Gastrocnemius medialis (tissue), 4 donors: ENCODE data around the gene NOD1. TPM values are rescaled to one million over a fixed set of nuclear protein-coding genes. Genes with fewer than 3 reads are reported as not detected.
A peak's percentile ranks its signal among the peaks of the same experiment; 100 is the strongest.

ENCODE experiments used
- ATAC-seq, 2 donors: fragments of 150-250 bp; one replicate each; pipeline ENCODE4 v1.9.1; 2016
- DNase-seq, 2 donors: peaks; one replicate each; pipeline ENCODE4 v3.0.0-alpha.2; 2019
- H3K27ac ChIP-seq, 4 donors: fragments of 200-600 bp; sonication (generic); 1 replicate in 1 of 4; 2 replicates in 3 of 4; pipeline ENCODE4 v1.5.1; 2016 to 2018; ENCODE audit warnings: mild to moderate bottlenecking in 2 of 4, moderate library complexity in 1 of 4
- H3K27me3 ChIP-seq, 3 donors: fragments of 200-600 bp; sonication (generic) in 2 of 3; 1 replicate in 1 of 3; 2 replicates in 2 of 3; pipeline versions ENCODE4 v1.5.1 to v1.6.0; 2016 to 2019; ENCODE audit warnings: mild to moderate bottlenecking in 1 of 3, moderate library complexity in 1 of 3
- H3K36me3 ChIP-seq, 2 donors: fragments of 200-600 bp; sonication (generic) in 1 of 2; one replicate each; pipeline ENCODE4 v1.5.1; 2017 to 2018
- H3K4me1 ChIP-seq, 2 donors: fragments of 200-600 bp; sonication (generic) in 1 of 2; one replicate each; pipeline ENCODE4 v1.5.1; 2016 to 2017; ENCODE audit warnings: mild to moderate bottlenecking in 2 of 2
- H3K4me3 ChIP-seq, 4 donors: fragments of 200-600 bp; sonication (generic) in 3 of 4; 1 replicate in 1 of 4; 2 replicates in 3 of 4; pipeline ENCODE4 v1.5.1; 2016 to 2019; ENCODE audit warnings: mild to moderate bottlenecking in 2 of 4
- H3K9me3 ChIP-seq, 3 donors: fragments of 200-600 bp; sonication (generic) in 2 of 3; 1 replicate in 1 of 3; 2 replicates in 2 of 3; pipeline ENCODE4 v1.5.1; 2016 to 2019
- POLR2A ChIP-seq, 2 donors: fragments of 450-650 bp; IDR thresholded peaks; one replicate each; pipeline ENCODE4 v1.6.1; 2017; ENCODE audit warnings: antibody characterized with exemption in 2 of 2, mild to moderate bottlenecking in 2 of 2, moderate library complexity in 2 of 2
- in situ Hi-C, 4 donors: fragments of 200-750 bp; cut with MboI; loops; one replicate each; pipeline versions ENCODE4 v1.15.0 to v1.8.0; 2017; ENCODE audit warnings: low sequenced_read_pairs in 4 of 4
- intact Hi-C: fragments of 100-400 bp; cut with DNase I; formaldehyde crosslinking; loops from one replicate; pipeline ENCODE4 v1.15.1; 2023; ENCODE audit warnings: low total_unique reads
- total RNA-seq, 4 donors: library from RNA; depleted of rRNA; stranded (reverse); fragments of >200 nt; gene quantifications; one replicate each; pipeline versions ENCODE4 v1.1.0 to v1.2.3, GENCODE V29; 2016
- TF ChIP-seq, protein P1 (sequence below), 5 experiments: fragments of 450-650 bp in 3 of 5; fragments of 200-600 bp in 2 of 5; sonication (generic) in 2 of 5; IDR thresholded peaks in 4 of 5; conservative IDR thresholded peaks in 1 of 5; 1 replicate in 4 of 5; 2 replicates in 1 of 5; pipeline ENCODE4 v1.5.1; 2016 to 2019; ENCODE audit warnings: antibody characterized with exemption in 5 of 5, mild to moderate bottlenecking in 3 of 5, moderate library complexity in 3 of 5

Gene NOD1
- total RNA-seq, 4 donors from 2014 or later = 2.3 to 4.6 (median 3.6) TPM

DNA sequence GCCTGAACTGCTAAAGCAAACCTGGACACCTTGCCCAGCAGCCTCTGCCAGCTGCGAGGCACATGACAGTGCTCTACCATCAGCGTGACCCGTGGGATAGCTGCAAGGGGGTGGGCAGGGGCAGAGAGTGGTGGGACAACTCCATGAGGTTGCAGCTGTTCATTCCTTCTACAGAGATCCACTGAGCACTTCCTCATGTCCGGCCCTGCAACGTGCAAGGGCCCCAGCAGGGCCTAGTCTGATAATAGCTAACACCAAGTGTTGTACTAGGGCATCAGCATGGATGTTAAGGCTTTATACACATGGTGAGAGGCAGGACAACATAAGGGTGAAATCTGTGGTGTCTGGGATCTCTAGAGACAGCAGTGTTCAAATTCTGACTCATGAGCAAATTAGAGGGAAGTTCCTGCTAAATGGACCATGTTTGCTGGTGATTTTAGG, 14.3 kb downstream of the NOD1 start:
- no peaks in the 10 kb centered on the region for H3K36me3 ChIP-seq
- H3K4me1 ChIP-seq = peaks cover 22 to 39% of the 10 kb centered on the region in 2 donors
- no peak overlapping the region for H3K4me3 ChIP-seq
- no peaks in the 10 kb centered on the region for H3K9me3 ChIP-seq
- no peak for TF ChIP-seq POLR2A (IDR thresholded peaks at IDR 0.05)
- ATAC-seq (no peak), DNase-seq (no peak)
- intact Hi-C loops (no loop called here), in situ Hi-C loops (no loop called here)
- no peaks in the 10 kb centered on the region for H3K27me3 ChIP-seq
- H3K27ac ChIP-seq = peak overlapping the region in 2 of 4 donors; percentile 16 to 48

- ATAC-seq = no peak
- in situ Hi-C loops (no loop called here), intact Hi-C loops (no loop called here)
- peaks cover 15 to 36% of the 10 kb centered on the region in 2 donors for H3K4me1 ChIP-seq
- no peaks in the 10 kb centered on the region for H3K36me3 ChIP-seq
- no peaks in the 10 kb centered on the region for H3K27me3 ChIP-seq
- peak overlapping the region in 2 of 4 donors; percentile 16 to 48 for H3K27ac ChIP-seq
- H3K4me3 ChIP-seq = no peak overlapping the region
- TF ChIP-seq, protein P1, sequence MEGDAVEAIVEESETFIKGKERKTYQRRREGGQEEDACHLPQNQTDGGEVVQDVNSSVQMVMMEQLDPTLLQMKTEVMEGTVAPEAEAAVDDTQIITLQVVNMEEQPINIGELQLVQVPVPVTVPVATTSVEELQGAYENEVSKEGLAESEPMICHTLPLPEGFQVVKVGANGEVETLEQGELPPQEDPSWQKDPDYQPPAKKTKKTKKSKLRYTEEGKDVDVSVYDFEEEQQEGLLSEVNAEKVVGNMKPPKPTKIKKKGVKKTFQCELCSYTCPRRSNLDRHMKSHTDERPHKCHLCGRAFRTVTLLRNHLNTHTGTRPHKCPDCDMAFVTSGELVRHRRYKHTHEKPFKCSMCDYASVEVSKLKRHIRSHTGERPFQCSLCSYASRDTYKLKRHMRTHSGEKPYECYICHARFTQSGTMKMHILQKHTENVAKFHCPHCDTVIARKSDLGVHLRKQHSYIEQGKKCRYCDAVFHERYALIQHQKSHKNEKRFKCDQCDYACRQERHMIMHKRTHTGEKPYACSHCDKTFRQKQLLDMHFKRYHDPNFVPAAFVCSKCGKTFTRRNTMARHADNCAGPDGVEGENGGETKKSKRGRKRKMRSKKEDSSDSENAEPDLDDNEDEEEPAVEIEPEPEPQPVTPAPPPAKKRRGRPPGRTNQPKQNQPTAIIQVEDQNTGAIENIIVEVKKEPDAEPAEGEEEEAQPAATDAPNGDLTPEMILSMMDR (IDR thresholded peaks at IDR 0.05 in 4 of 5, conservative IDR thresholded peaks at IDR 0.05 in 1 of 5) = no peak
- TF ChIP-seq POLR2A (IDR thresholded peaks at IDR 0.05) = no peak
- no peak for DNase-seq
- no peaks in the 10 kb centered on the region for H3K9me3 ChIP-seq
Measured at GRCh38 chr7:30463405-30464145, 15.0 kb downstream of the NOD1 start.

GRCh38 chr7:30462179-30462578, 16.4 kb downstream of the NOD1 start:
- Histone ChIP-seq H3K27me3 (no peaks in the 10 kb centered on the region), H3K4me1 (peaks cover 9 to 31% of the 10 kb centered on the region in 2 donors), H3K9me3 (no peaks in the 10 kb centered on the region), H3K4me3 (no peak overlapping the region), H3K36me3 (peaks cover 0 to 3% of the 10 kb centered on the region in 2 donors), H3K27ac (no peak overlapping the region)
- intact Hi-C loops = no loop called here
- in situ Hi-C loops = no loop called here
- no peak for ATAC-seq
- DNase-seq = no peak
- no peak for TF ChIP-seq POLR2A (IDR thresholded peaks at IDR 0.05)
- TF ChIP-seq, protein P1 (IDR thresholded peaks at IDR 0.05 in 4 of 5, conservative IDR thresholded peaks at IDR 0.05 in 1 of 5) = no peak

GRCh38 chr7:30460246-30460633, 18.3 kb downstream of the NOD1 start:
- DNase-seq (no peak), ATAC-seq (no peak)
- Histone ChIP-seq H3K9me3 (no peaks in the 10 kb centered on the region), H3K4me3 (no peak overlapping the region), H3K27ac (peak overlapping the region in 3 of 4 donors; percentile 12 to 24 (median 23)), H3K36me3 (peaks cover 0 to 21% of the 10 kb centered on the region in 2 donors), H3K4me1 (peaks cover 2 to 21% of the 10 kb centered on the region in 2 donors), H3K27me3 (no peaks in the 10 kb centered on the region)
- intact Hi-C loops (no loop called here), in situ Hi-C loops (no loop called here)
- TF ChIP-seq POLR2A (IDR thresholded peaks at IDR 0.05) = no peak
- TF ChIP-seq, protein P1 (IDR thresholded peaks at IDR 0.05 in 4 of 5, conservative IDR thresholded peaks at IDR 0.05 in 1 of 5) = no peak

DNA sequence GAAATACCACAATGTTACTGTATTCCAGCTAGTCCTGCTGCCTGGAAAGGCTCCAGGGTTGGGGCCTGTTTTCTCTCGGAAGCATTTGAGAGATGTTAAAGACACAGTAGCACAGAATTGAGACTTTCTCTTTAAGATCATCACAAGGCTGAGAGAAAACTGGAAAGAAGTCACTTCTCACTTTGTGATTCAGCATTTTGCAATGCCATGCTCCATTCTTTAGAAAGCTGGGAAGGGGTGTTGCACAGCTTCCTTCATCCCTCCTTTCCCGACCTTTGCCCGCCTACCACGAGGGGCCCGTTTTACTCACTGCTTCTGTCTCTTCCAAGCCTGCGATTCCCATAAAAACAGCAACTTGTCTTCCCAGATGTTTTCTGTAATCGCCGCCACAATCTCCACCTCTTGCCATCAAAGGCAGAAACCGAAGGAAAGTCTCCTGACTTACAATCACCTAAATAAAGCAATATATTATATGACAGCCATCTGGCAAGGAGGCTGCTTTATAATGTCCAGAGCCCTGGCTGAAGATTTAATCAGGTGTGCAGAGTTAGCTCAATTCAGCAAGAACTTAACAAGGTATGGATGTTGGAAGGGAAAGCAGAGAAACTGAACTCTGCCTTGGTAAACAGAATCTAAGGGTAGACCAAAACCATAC, 18.9 kb downstream of the NOD1 start:
- H3K4me3 ChIP-seq = no peak overlapping the region
- H3K9me3 ChIP-seq = no peaks in the 10 kb centered on the region
- no peak for TF ChIP-seq POLR2A (IDR thresholded peaks at IDR 0.05)
- TF ChIP-seq, protein P1 (IDR thresholded peaks at IDR 0.05 in 4 of 5, conservative IDR thresholded peaks at IDR 0.05 in 1 of 5) = no peak
- intact Hi-C loops = no loop called here
- H3K27me3 ChIP-seq = no peaks in the 10 kb centered on the region
- peak; percentile 50 to 56 for ATAC-seq
- peak in 1 of 2 donors; percentile 38 for DNase-seq
- peaks cover 2 to 20% of the 10 kb centered on the region in 2 donors for H3K4me1 ChIP-seq
- H3K36me3 ChIP-seq = peaks cover 0 to 26% of the 10 kb centered on the region in 2 donors
- in situ Hi-C loops = no loop called here
- H3K27ac ChIP-seq = peak overlapping the region in 3 of 4 donors; percentile 12 to 24 (median 23)
